Endodermal cell (in vitro differentiated cells): ENCODE data around the gene ITK. TPM values are rescaled to one million over a fixed set of nuclear protein-coding genes. Genes with fewer than 3 reads are reported as not detected.

Experiments used
- DNase-seq: peaks from one replicate; pipeline ENCODE4 v3.0.0-alpha.2; 2017
- H3K27ac ChIP-seq: 2 replicates; pipeline ENCODE4 v1.5.1; 2013; ENCODE audit warnings: mild to moderate bottlenecking, low read depth, low read length, moderate library complexity
- H3K27me3 ChIP-seq: 2 replicates; pipeline ENCODE4 v1.6.1; 2013; ENCODE audit warnings: mild to moderate bottlenecking, low read length, moderate library complexity; ENCODE audit not compliant: insufficient read depth, control insufficient read depth, poor library complexity, severe bottlenecking
- H3K36me3 ChIP-seq: 2 replicates; pipeline ENCODE4 v1.7.0; 2013; ENCODE audit warnings: mild to moderate bottlenecking, low read length, moderate library complexity; ENCODE audit not compliant: control insufficient read depth, insufficient read depth
- H3K4me1 ChIP-seq: one replicate; pipeline ENCODE4 v1.7.0; 2013; ENCODE audit warnings: low read length; ENCODE audit not compliant: control insufficient read depth, insufficient read depth
- H3K4me3 ChIP-seq: 2 replicates; pipeline ENCODE4 v1.5.1; 2013; ENCODE audit warnings: mild to moderate bottlenecking, low read length, moderate library complexity
- H3K9ac ChIP-seq: 2 replicates; pipeline ENCODE4 v1.6.1; 2013; ENCODE audit warnings: mild to moderate bottlenecking, low read length, moderate library complexity; ENCODE audit not compliant: poor library complexity, severe bottlenecking; ENCODE audit errors: extremely low read depth
- H3K9me3 ChIP-seq: 2 replicates; pipeline ENCODE4 v1.6.1; 2013; ENCODE audit warnings: mild to moderate bottlenecking, low read length, moderate library complexity; ENCODE audit not compliant: control insufficient read depth
- H3K27ac Mint-ChIP-seq: 2 replicates; pipeline ENCODE4 v1.8.0; 2020; ENCODE audit warnings: mixed read lengths
- H3K27me3 Mint-ChIP-seq: 2 replicates; pipeline ENCODE4 v1.8.0; 2021; ENCODE audit warnings: mild to moderate bottlenecking, mixed read lengths; ENCODE audit not compliant: insufficient read depth
- H3K36me3 Mint-ChIP-seq: 2 replicates; pipeline ENCODE4 v1.8.0; 2020; ENCODE audit warnings: low read depth, mixed read lengths
- H3K4me1 Mint-ChIP-seq: 2 replicates; pipeline ENCODE4 v1.8.0; 2020; ENCODE audit warnings: mixed read lengths
- H3K4me3 Mint-ChIP-seq: 2 replicates; pipeline ENCODE4 v1.8.0; 2020; ENCODE audit warnings: mild to moderate bottlenecking, moderate library complexity, mixed read lengths
- H3K9me3 Mint-ChIP-seq: 2 replicates; pipeline ENCODE4 v1.8.0; 2020; ENCODE audit warnings: mild to moderate bottlenecking, mixed read lengths
- WGBS, 2 experiments: methylation state at CpG; one replicate each; pipeline versions ENCODE4 v1.1.5 to v1.1.7; 2013; ENCODE audit warnings: missing lambda C conversion rate in 2 of 2, mixed read lengths in 1 of 2; ENCODE audit not compliant: insufficient coverage in 1 of 2, insufficient read length in 1 of 2; 5-methylcytosine and 5-hydroxymethylcytosine counted together
- total RNA-seq, 2 donors: library from RNA; stranded (reverse); fragmentation: NEBNext Ultra II Directional in 1 of 2; extraction: Animal tissue kit (Norgen Biotek cat#: 25700) in 1 of 2; gene quantifications; 2 replicates in 1 of 2; 3 replicates in 1 of 2; pipeline ENCODE4 v1.2.1, GENCODE V29; 2021
- TF ChIP-seq, protein P1 (sequence below): fragments of 200-600 bp; sonication (generic); conservative IDR thresholded peaks from 2 replicates; pipeline ENCODE4 v1.5.0; 2021; ENCODE audit warnings: antibody characterized with exemption, mild to moderate bottlenecking

ITK gene
- total RNA-seq, 2 donors from 2014 or later, result 0.31 to 0.38 TPM

DNA sequence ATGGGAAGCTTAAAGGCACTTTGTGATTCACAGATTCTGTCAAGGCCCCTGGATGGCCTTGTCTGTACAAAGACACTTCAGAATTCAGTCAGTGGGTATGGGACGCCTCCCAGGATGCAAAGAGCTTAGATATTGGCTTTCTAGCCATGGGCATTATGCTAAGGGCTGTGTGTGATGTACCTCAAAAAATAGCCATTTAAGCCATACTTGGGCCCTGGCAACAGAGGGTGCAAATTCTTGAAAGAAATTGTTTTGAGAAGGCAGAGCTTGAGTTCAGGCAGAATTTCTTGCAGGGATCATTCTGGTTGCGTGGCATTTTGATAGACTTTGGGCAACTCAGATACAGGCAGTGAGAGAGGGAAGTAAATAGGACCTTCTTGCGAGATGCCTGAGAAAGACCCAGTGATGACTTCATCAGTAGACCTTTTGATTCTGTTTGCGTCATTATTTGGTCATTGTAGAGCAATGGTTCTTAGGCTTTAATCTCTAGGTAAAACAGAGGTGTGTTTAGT is 89.2 kb downstream of the ITK start:
- Mint-ChIP-seq H3K4me3 (no peak overlapping the region), H3K27ac (peak overlapping the region; percentile 52), H3K36me3 (no peaks in the 10 kb centered on the region), H3K27me3 (peaks cover 25% of the 10 kb centered on the region), H3K4me1 (peaks cover 5% of the 10 kb centered on the region), H3K9me3 (no peaks in the 10 kb centered on the region)
- Histone ChIP-seq H3K36me3 (no peaks in the 10 kb centered on the region), H3K27me3 (peaks cover 29% of the 10 kb centered on the region), H3K27ac (no peak overlapping the region), H3K9ac (no peak overlapping the region), H3K4me3 (no peak overlapping the region), H3K9me3 (no peaks in the 10 kb centered on the region), H3K4me1 (peaks cover 4% of the 10 kb centered on the region)
- no peak for DNase-seq
- WGBS, 2 experiments, result 91 to 97% methylated on average over 4 of the region's 4 CpGs
- TF ChIP-seq, protein P1, sequence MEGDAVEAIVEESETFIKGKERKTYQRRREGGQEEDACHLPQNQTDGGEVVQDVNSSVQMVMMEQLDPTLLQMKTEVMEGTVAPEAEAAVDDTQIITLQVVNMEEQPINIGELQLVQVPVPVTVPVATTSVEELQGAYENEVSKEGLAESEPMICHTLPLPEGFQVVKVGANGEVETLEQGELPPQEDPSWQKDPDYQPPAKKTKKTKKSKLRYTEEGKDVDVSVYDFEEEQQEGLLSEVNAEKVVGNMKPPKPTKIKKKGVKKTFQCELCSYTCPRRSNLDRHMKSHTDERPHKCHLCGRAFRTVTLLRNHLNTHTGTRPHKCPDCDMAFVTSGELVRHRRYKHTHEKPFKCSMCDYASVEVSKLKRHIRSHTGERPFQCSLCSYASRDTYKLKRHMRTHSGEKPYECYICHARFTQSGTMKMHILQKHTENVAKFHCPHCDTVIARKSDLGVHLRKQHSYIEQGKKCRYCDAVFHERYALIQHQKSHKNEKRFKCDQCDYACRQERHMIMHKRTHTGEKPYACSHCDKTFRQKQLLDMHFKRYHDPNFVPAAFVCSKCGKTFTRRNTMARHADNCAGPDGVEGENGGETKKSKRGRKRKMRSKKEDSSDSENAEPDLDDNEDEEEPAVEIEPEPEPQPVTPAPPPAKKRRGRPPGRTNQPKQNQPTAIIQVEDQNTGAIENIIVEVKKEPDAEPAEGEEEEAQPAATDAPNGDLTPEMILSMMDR, result no peak

DNA sequence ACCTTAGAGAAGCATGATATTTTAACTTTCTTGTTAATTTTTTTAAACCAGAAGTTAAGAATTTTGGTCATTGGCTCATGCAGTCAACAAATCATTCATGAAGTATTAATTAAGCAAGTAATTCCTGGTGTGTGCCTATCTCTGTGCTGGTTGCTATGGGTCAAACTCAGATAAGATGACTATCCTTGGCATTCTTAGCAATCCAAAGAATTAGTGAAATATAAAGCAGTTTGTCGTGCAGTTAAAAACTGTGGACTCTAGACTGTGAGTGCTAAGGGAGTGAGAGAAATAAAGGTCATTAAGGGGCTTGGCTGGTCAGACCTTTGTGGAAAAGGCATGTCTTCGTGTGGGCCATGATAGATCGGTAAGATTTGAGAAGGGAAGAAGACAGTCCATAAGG is 90.1 kb downstream of the ITK start:
- no peaks in the 10 kb centered on the region for H3K4me1 ChIP-seq
- no peak overlapping the region for H3K9ac ChIP-seq
- peaks cover 21% of the 10 kb centered on the region for H3K27me3 ChIP-seq
- Mint-ChIP-seq H3K27me3 (peaks cover 21% of the 10 kb centered on the region), H3K4me1 (peaks cover 5% of the 10 kb centered on the region), H3K27ac (no peak overlapping the region), H3K4me3 (no peak overlapping the region), H3K36me3 (no peaks in the 10 kb centered on the region), H3K9me3 (no peaks in the 10 kb centered on the region)
- no peak overlapping the region for H3K27ac ChIP-seq
- 93% methylated on average over 3 of the region's 3 CpGs for WGBS, 2 experiments
- no peaks in the 10 kb centered on the region for H3K36me3 ChIP-seq
- H3K4me3 ChIP-seq, result no peak overlapping the region
- no peaks in the 10 kb centered on the region for H3K9me3 ChIP-seq
- TF ChIP-seq, protein P1, result no peak
- no peak for DNase-seq

DNA sequence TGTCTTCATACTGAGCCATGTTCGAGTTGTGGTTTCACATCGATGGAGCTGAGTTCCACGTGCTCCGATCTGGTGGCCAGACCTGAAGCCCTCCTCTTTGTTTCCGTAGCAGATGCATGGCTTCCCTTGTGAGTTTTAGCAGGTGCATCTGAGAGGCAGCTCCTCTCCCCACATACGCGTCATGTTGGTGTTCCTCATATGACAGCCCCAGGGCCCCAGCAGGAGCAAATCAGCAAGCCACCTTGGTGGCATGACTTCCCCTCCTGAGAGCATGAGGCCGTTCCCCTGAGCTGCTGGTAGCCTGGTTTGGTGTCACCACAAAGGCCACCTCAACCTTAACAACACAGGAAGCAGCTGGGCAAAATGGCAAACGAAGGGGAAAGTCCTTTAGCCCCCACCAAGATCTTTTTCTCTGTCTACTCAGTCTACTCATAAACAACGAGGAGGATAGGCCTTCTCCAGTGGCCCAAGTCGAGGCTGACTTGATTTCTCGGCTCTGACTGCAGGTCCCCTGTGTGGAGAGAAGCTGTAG is 91.2 kb downstream of the ITK start:
- H3K27me3 ChIP-seq, result peaks cover 18% of the 10 kb centered on the region
- H3K4me1 ChIP-seq, result no peaks in the 10 kb centered on the region
- WGBS, 2 experiments, result 96 to 98% methylated on average over 6 to 12 of the region's 12 CpGs
- no peaks in the 10 kb centered on the region for H3K36me3 Mint-ChIP-seq
- no peak overlapping the region for H3K9ac ChIP-seq
- no peak overlapping the region for H3K27ac ChIP-seq
- H3K4me3 Mint-ChIP-seq, result no peak overlapping the region
- peaks cover 5% of the 10 kb centered on the region for H3K4me1 Mint-ChIP-seq
- no peaks in the 10 kb centered on the region for H3K9me3 ChIP-seq
- DNase-seq, result no peak
- H3K27ac Mint-ChIP-seq, result no peak overlapping the region
- no peaks in the 10 kb centered on the region for H3K9me3 Mint-ChIP-seq
- H3K27me3 Mint-ChIP-seq, result peaks cover 17% of the 10 kb centered on the region
- H3K36me3 ChIP-seq, result no peaks in the 10 kb centered on the region
- no peak overlapping the region for H3K4me3 ChIP-seq
- TF ChIP-seq, protein P1, result no peak
